H1 (cell line): ENCODE measurements around the gene FAM83C. TPM values are rescaled to one million over a fixed set of nuclear protein-coding genes. Genes with fewer than 3 reads are reported as not detected.

Experiments
- CTCF ChIA-PET: fragments of 300-600 bp; sonication (Branson Sonifier 250); formaldehyde crosslinking; loops from one replicate; lab custom pipeline; 2021; ENCODE audit not compliant: partially characterized antibody; lab: Charles Lee
- POLR2A ChIA-PET: fragments of 300-600 bp; sonication (Branson Sonifier 250); formaldehyde crosslinking; loops from one replicate; lab custom pipeline; 2021; ENCODE audit warnings: inconsistent platforms; ENCODE audit not compliant: partially characterized antibody; lab: Charles Lee
- DNase-seq, 2 experiments: peaks; one replicate each; pipeline versions ENCODE4 v3.0.0 to v3.0.0-alpha.2; 2010 to 2022; ENCODE audit warnings: low spot score in 2 of 2, low read depth in 1 of 2, mixed read lengths in 1 of 2
- FAIRE-seq: peaks from 2 replicates; lab custom pipeline; 2011; peaks lifted over from hg19 to GRCh38; lab: Jason Lieb, UNC
- H2AFZ ChIP-seq: 2 replicates; pipeline ENCODE4 v1.8.1; 2012; ENCODE audit warnings: low read length, inconsistent platforms
- H2AK5ac ChIP-seq: 2 replicates; pipeline ENCODE4 v1.6.1; 2013; ENCODE audit warnings: low read depth, low read length
- H2BK120ac ChIP-seq: replicated peaks from 2 replicates; pipeline ENCODE3; 2013; ENCODE audit warnings: low read depth, low read length, inconsistent platforms
- H2BK12ac ChIP-seq: 2 replicates; pipeline ENCODE4 v1.6.1; 2013; ENCODE audit warnings: low read depth, low read length
- H2BK15ac ChIP-seq: 2 replicates; pipeline ENCODE4 v1.6.1; 2013; ENCODE audit warnings: low read length
- H2BK20ac ChIP-seq: 2 replicates; pipeline ENCODE4 v1.6.1; 2013; ENCODE audit warnings: low read length
- H2BK5ac ChIP-seq: 2 replicates; pipeline ENCODE4 v1.6.1; 2013; ENCODE audit warnings: low read depth, low read length
- H3K14ac ChIP-seq: 2 replicates; pipeline ENCODE4 v1.6.1; 2013; ENCODE audit warnings: inconsistent platforms; ENCODE audit not compliant: insufficient read length
- H3K18ac ChIP-seq: 2 replicates; pipeline ENCODE4 v1.6.1; 2013; ENCODE audit warnings: low read length; ENCODE audit errors: extremely low read depth
- H3K23ac ChIP-seq: 2 replicates; pipeline ENCODE4 v1.6.1; 2013; ENCODE audit warnings: inconsistent platforms; ENCODE audit not compliant: insufficient read length
- H3K23me2 ChIP-seq: 2 replicates; pipeline ENCODE4 v1.6.1; 2013; ENCODE audit warnings: low read depth, low read length
- H3K27ac ChIP-seq: 2 replicates; pipeline ENCODE4 v1.6.1; 2011; ENCODE audit warnings: low read depth, low read length, inconsistent platforms
- H3K27me3 ChIP-seq, 4 experiments: replicated peaks in 1 of 4; 1 replicate in 1 of 4; 2 replicates in 3 of 4; pipeline versions ENCODE4 v1.6.1 to v1.8.1; 2011 to 2013; ENCODE audit warnings: low read length in 3 of 4, mild to moderate bottlenecking in 3 of 4, inconsistent platforms in 2 of 4, mixed read lengths in 2 of 4, moderate library complexity in 1 of 4; ENCODE audit not compliant: control insufficient read depth in 3 of 4, insufficient read depth in 3 of 4; ENCODE audit errors: extremely low read depth in 1 of 4
- H3K36me3 ChIP-seq, 4 experiments: 2 replicates each; pipeline versions ENCODE4 v1.6.1 to v1.8.1; 2011 to 2013; ENCODE audit warnings: mild to moderate bottlenecking in 4 of 4, low read length in 3 of 4, moderate library complexity in 2 of 4, control low read depth in 1 of 4, inconsistent platforms in 1 of 4; ENCODE audit not compliant: insufficient read depth in 4 of 4, control insufficient read depth in 2 of 4
- H3K4ac ChIP-seq: replicated peaks from 2 replicates; pipeline ENCODE3; 2013; ENCODE audit warnings: low read length, low read depth, mixed read lengths, inconsistent platforms; ENCODE audit not compliant: insufficient read length
- H3K4me1 ChIP-seq, 4 experiments: replicated peaks in 1 of 4; 1 replicate in 1 of 4; 2 replicates in 3 of 4; pipeline versions ENCODE4 v1.6.1 to v1.8.1; 2011 to 2013; ENCODE audit warnings: low read length in 3 of 4, inconsistent platforms in 2 of 4, mixed read lengths in 1 of 4; ENCODE audit not compliant: insufficient read depth in 4 of 4, control insufficient read depth in 3 of 4
- H3K4me2 ChIP-seq, 2 experiments: 2 replicates each; pipeline versions ENCODE4 v1.6.1 to v1.8.1; 2011 to 2013; ENCODE audit warnings: low read depth in 2 of 2, low read length in 2 of 2, control low read depth in 1 of 2, inconsistent platforms in 1 of 2, mild to moderate bottlenecking in 1 of 2; ENCODE audit not compliant: insufficient read depth in 1 of 2
- H3K4me3 ChIP-seq, 4 experiments: fragments of 200-600, 300-600 bp in 1 of 4; sonication (generic), shearing (Covaris generic), sonication (Bioruptor Twin) in 1 of 4; 2 replicates each; pipeline versions ENCODE4 v1.5.1 to v1.8.1; 2011 to 2016; ENCODE audit warnings: low read length in 4 of 4, low read depth in 3 of 4, control low read depth in 2 of 4, inconsistent platforms in 2 of 4, mild to moderate bottlenecking in 2 of 4, mixed read lengths in 1 of 4, moderate library complexity in 1 of 4; ENCODE audit not compliant: insufficient read depth in 2 of 4; ENCODE audit errors: extremely low read depth in 1 of 4
- H3K56ac ChIP-seq: replicated peaks from 2 replicates; pipeline ENCODE3; 2013; ENCODE audit warnings: low read depth, mild to moderate bottlenecking, mixed read lengths, low read length, inconsistent platforms; ENCODE audit not compliant: insufficient read length
- H3K79me1 ChIP-seq: 2 replicates; pipeline ENCODE4 v1.6.1; 2013; ENCODE audit warnings: low read depth, low read length, control low read depth
- H3K79me2 ChIP-seq, 2 experiments: 2 replicates each; pipeline versions ENCODE4 v1.6.1 to v1.8.1; 2012 to 2013; ENCODE audit warnings: low read length in 2 of 2, mild to moderate bottlenecking in 2 of 2, inconsistent platforms in 1 of 2; ENCODE audit not compliant: insufficient read depth in 2 of 2, control insufficient read depth in 1 of 2
- H3K9ac ChIP-seq, 4 experiments: replicated peaks in 1 of 4; 1 replicate in 1 of 4; 2 replicates in 3 of 4; pipeline versions ENCODE4 v1.6.1 to v1.8.1; 2011 to 2013; ENCODE audit warnings: low read depth in 3 of 4, low read length in 3 of 4, control low read depth in 2 of 4, mild to moderate bottlenecking in 2 of 4, moderate library complexity in 2 of 4, inconsistent platforms in 1 of 4; ENCODE audit errors: extremely low read depth in 1 of 4
- H3K9me3 ChIP-seq, 2 experiments: 2 replicates each; pipeline versions ENCODE4 v1.6.1 to v1.8.1; 2012 to 2013; ENCODE audit warnings: mild to moderate bottlenecking in 2 of 2, moderate library complexity in 2 of 2, control low read depth in 1 of 2, inconsistent platforms in 1 of 2, low read depth in 1 of 2, low read length in 1 of 2, mixed read lengths in 1 of 2; ENCODE audit not compliant: insufficient read depth in 2 of 2
- H4K20me1 ChIP-seq, 2 experiments: replicated peaks in 1 of 2; 2 replicates each; pipeline versions ENCODE3 to v1.8.1; 2011 to 2013; ENCODE audit warnings: inconsistent platforms in 2 of 2, low read length in 2 of 2, mild to moderate bottlenecking in 1 of 2; ENCODE audit not compliant: insufficient read depth in 2 of 2, control insufficient read depth in 1 of 2
- H4K5ac ChIP-seq: 2 replicates; pipeline ENCODE4 v1.6.1; 2013; ENCODE audit warnings: low read length, low read depth, mixed read lengths, inconsistent platforms; ENCODE audit not compliant: insufficient read length
- H4K8ac ChIP-seq: 2 replicates; pipeline ENCODE4 v1.8.0; 2013; ENCODE audit warnings: mild to moderate bottlenecking, moderate library complexity, low read length, inconsistent platforms; ENCODE audit not compliant: insufficient read depth; ENCODE audit errors: extremely low read depth
- H4K91ac ChIP-seq: replicated peaks from 2 replicates; pipeline ENCODE3; 2013; ENCODE audit warnings: low read length, mixed read lengths, inconsistent platforms; ENCODE audit not compliant: insufficient read length
- ATF3 ChIP-seq: IDR thresholded peaks from 2 replicates; pipeline ENCODE4 v1.6.1; 2011; ENCODE audit warnings: low read depth, mild to moderate bottlenecking, low read length; ENCODE audit not compliant: insufficient read depth
- CREB1 ChIP-seq: IDR thresholded peaks from 2 replicates; pipeline ENCODE4 v1.6.1; 2012; ENCODE audit warnings: inconsistent platforms
- CTBP2 ChIP-seq: IDR thresholded peaks from 2 replicates; pipeline ENCODE4 v1.7.0; 2011; ENCODE audit warnings: borderline replicate concordance, mild to moderate bottlenecking, moderate library complexity, mixed read lengths, low read length; ENCODE audit not compliant: insufficient read depth, insufficient read length
- EGR1 ChIP-seq: IDR thresholded peaks from 2 replicates; pipeline ENCODE4 v1.6.1; 2011; ENCODE audit warnings: low read depth, low read length, borderline replicate concordance
- HDAC2 ChIP-seq, 2 experiments: fragments of 300-600 bp in 1 of 2; sonication (generic) in 1 of 2; IDR thresholded peaks; 2 replicates each; pipeline ENCODE4 v1.6.1; 2011 to 2012; ENCODE audit warnings: low read depth in 2 of 2, low read length in 2 of 2, mild to moderate bottlenecking in 2 of 2, moderate library complexity in 2 of 2, borderline replicate concordance in 1 of 2, inconsistent platforms in 1 of 2
- RBBP5 ChIP-seq: IDR thresholded peaks from 2 replicates; pipeline ENCODE4 v1.7.1; 2012; ENCODE audit warnings: low read depth, mild to moderate bottlenecking, inconsistent platforms, low read length, moderate library complexity, borderline replicate concordance
- RFX5 ChIP-seq: IDR thresholded peaks from 2 replicates; pipeline ENCODE4 v1.6.1; 2011; ENCODE audit warnings: low read depth, low read length, improper control_type of control experiment, borderline replicate concordance
- RNF2 ChIP-seq: fragments of 200-900, 300-1000 bp; sonication (generic); IDR thresholded peaks from 2 replicates; pipeline ENCODE4 v1.7.1; 2016; ENCODE audit warnings: borderline replicate concordance, low read depth, mild to moderate bottlenecking, antibody characterized with exemption, low read length; ENCODE audit not compliant: poor library complexity, severe bottlenecking; ENCODE audit errors: missing control alignments
- SP1 ChIP-seq: IDR thresholded peaks from 2 replicates; pipeline ENCODE4 v1.6.1; 2011; ENCODE audit warnings: low read depth, low read length
- SP4 ChIP-seq: IDR thresholded peaks from 2 replicates; pipeline ENCODE4 v1.6.1; 2012; ENCODE audit warnings: low read length, inconsistent platforms
- TAF1 ChIP-seq: IDR thresholded peaks from 2 replicates; pipeline ENCODE4 v1.6.1; 2011; ENCODE audit warnings: mild to moderate bottlenecking, low read depth, low read length
- USF2 ChIP-seq: IDR thresholded peaks from 2 replicates; pipeline ENCODE4 v1.6.1; 2011; ENCODE audit warnings: low read length, improper control_type of control experiment
- YY1 ChIP-seq: IDR thresholded peaks from 2 replicates; pipeline ENCODE4 v1.6.1; 2011; ENCODE audit warnings: low read depth, mild to moderate bottlenecking, low read length
- polyA plus RNA-seq, 7 experiments: library from polyadenylated mRNA; depleted of rRNA in 3 of 7; stranded (reverse) in 5 of 7; unstranded in 2 of 7; fragments of >200 nt in 5 of 7; fragments of 200-250 nt in 2 of 7; gene quantifications; 1 replicate in 5 of 7; 2 replicates in 1 of 7; 4 replicates in 1 of 7; pipeline versions ENCODE4 v1.2.1 to v1.2.3, GENCODE V29; 2011 to 2013; ENCODE audit warnings: missing spikeins in 2 of 7, mixed read lengths in 2 of 7
- total RNA-seq: library from RNA; stranded (reverse); fragmentation: NEBNext Ultra II Directional; extraction: Animal tissue kit (Norgen Biotek cat#: 25700); gene quantifications from 2 replicates; pipeline ENCODE4 v1.2.1, GENCODE V29; 2021

FAM83C gene
- total and polyA plus RNA-seq, 2 of the 8 experiments (the other 6 are each of a cell fraction or from before 2014, with no cell fraction given), result not detected

GRCh38 chr20:35237486-35237885, 54.7 kb downstream of the FAM83C start:
- H3K9me3 ChIP-seq, result no peaks in the 10 kb centered on the region
- FAIRE-seq (no peak), DNase-seq (no peak)
- no peaks in the 10 kb centered on the region for H3K79me2 ChIP-seq
- POLR2A ChIA-PET, result interaction anchor here (1.3 kb wide), 1 partner anchor 26 kb away, joined by 3 read pairs; no protein-coding TSS in a partner anchor
- H3K18ac ChIP-seq, result no peak overlapping the region
- H2BK5ac ChIP-seq, result no peak overlapping the region
- H2BK15ac ChIP-seq, result no peak overlapping the region
- H3K27me3 ChIP-seq, result no peaks in the 10 kb centered on the region
- no peak overlapping the region for H4K91ac ChIP-seq
- no peaks in the 10 kb centered on the region for H3K79me1 ChIP-seq
- no peak overlapping the region for H3K27ac ChIP-seq
- H3K23ac ChIP-seq, result no peak overlapping the region
- H4K8ac ChIP-seq, result no peak overlapping the region
- no peak overlapping the region for H3K4me3 ChIP-seq
- H2BK120ac ChIP-seq, result no peak overlapping the region
- no peak overlapping the region for H4K5ac ChIP-seq
- no peak overlapping the region for H3K9ac ChIP-seq
- CTCF ChIA-PET, result interaction anchor here (1.2 kb wide), 1 partner anchor 93 kb away, joined by 3 read pairs; no protein-coding TSS in a partner anchor
- H4K20me1 ChIP-seq, result no peaks in the 10 kb centered on the region
- peaks cover 2 to 7% (median 3%) of the 10 kb centered on the region in 4 experiments; a peak in 4 of 7 replicates for H3K4me1 ChIP-seq
- no peaks in the 10 kb centered on the region for H3K36me3 ChIP-seq
- no peak overlapping the region for H2AFZ ChIP-seq
- no peaks in the 10 kb centered on the region; the same call in 1 of the 2 replicates for H3K23me2 ChIP-seq
- H2BK20ac ChIP-seq, result no peak overlapping the region
- H3K4me2 ChIP-seq, result no peak overlapping the region
- no peak overlapping the region for H2AK5ac ChIP-seq
- no peak overlapping the region for H3K56ac ChIP-seq
- H2BK12ac ChIP-seq, result no peak overlapping the region
- no peak overlapping the region for H3K4ac ChIP-seq
- no peak overlapping the region for H3K14ac ChIP-seq
- TF ChIP-seq USF2 (no peak), CTBP2 (no peak), CREB1 (no peak), RFX5 (no peak), RBBP5 (no peak), RNF2 (no peak), YY1 (no peak), TAF1 (no peak), SP1 (no peak), EGR1 (no peak), SP4 (no peak), HDAC2 (IDR thresholded peaks at IDR 0.05; ENCODE audit: borderline replicate concordance in 1 of 2, low read depth in 2 of 2, low read length in 2 of 2) (no peak), ATF3 (no peak)
